Motor neuron (in vitro differentiated cells): ENCODE data around the gene RUNX1. TPM values are rescaled to one million over a fixed set of nuclear protein-coding genes. Genes with fewer than 3 reads are reported as not detected.

Experiments used
- ATAC-seq, 8 experiments: fragments of 200-7000 bp; cut with Tn5 transposase; replicated peaks in 6 of 8; 2 replicates each; pipeline ENCODE4 v1.8.0; 2021; ENCODE audit warnings: mild to moderate bottlenecking in 8 of 8, moderate library complexity in 8 of 8
- H3K27ac ChIP-seq, 2 donors: fragments of 250-450 bp; sonication (Bioruptor Pico); 2 replicates each; pipeline ENCODE4 v1.9.0; 2021; ENCODE audit warnings: antibody characterized with exemption in 2 of 2, mild to moderate bottlenecking in 2 of 2, moderate library complexity in 1 of 2
- H3K4me1 ChIP-seq, 2 donors: fragments of 250-450 bp; sonication (Bioruptor Pico); replicated peaks in 1 of 2; 2 replicates each; pipeline ENCODE4 v1.6.1; 2021; ENCODE audit warnings: antibody characterized with exemption in 2 of 2, mild to moderate bottlenecking in 2 of 2, moderate library complexity in 1 of 2
- H3K4me3 ChIP-seq, 5 donors: fragments of 250-450 bp; sonication (Bioruptor Pico); 2 replicates each; pipeline ENCODE4 v1.9.0; 2021; ENCODE audit warnings: antibody characterized with exemption in 5 of 5, mild to moderate bottlenecking in 5 of 5, moderate library complexity in 4 of 5
- WGBS, 10 experiments: fragments of 450-650 bp; shearing (Covaris generic); methylation state at CpG; one replicate each; pipeline ENCODE4 v1.0.0; 2022; 5-methylcytosine and 5-hydroxymethylcytosine counted together
- in situ Hi-C, 9 experiments: fragments of 400-800 bp; cut with MboI; loops; one replicate each; pipeline ENCODE4 v1.15.0; 2021; ENCODE audit warnings: low sequenced_read_pairs in 9 of 9, low pct_unique_long_range_greater_than_20kb in 2 of 9; ENCODE audit not compliant: unreplicated experiment in 9 of 9
- total RNA-seq, 8 experiments: library from RNA; unstranded; fragments of 300-600 nt; gene quantifications; 2 replicates each; pipeline versions ENCODE4 v1.2.3 to v1.2.4, GENCODE V29; 2022

Gene RUNX1
- total RNA-seq, 8 experiments from 2014 or later: 0.05 to 49.0 (median 3.6) TPM

GRCh38 chr21:34990842-34991241, 58.3 kb downstream of the RUNX1 start:
- Histone ChIP-seq H3K4me3 (no peak overlapping the region), H3K4me1 (peaks cover 0 to 8% of the 10 kb centered on the region in 2 donors), H3K27ac (no peak overlapping the region)
- 83 to 100% (median 93%) methylated on average over 1 to 5 of the region's 8 CpGs; no CpG with 5 or more reads in 1 of the 10 experiments for WGBS, 10 experiments
- ATAC-seq: no peak
- in situ Hi-C loops: no loop called here

- no peak overlapping the region for H3K27ac ChIP-seq
- 0 to 86% (median 57%) methylated on average over 1 to 4 of the region's 6 CpGs; no CpG with 5 or more reads in 1 of the 10 experiments for WGBS, 10 experiments
- ATAC-seq: no peak
- in situ Hi-C loops: no loop called here
- H3K4me1 ChIP-seq: peaks cover 0 to 8% of the 10 kb centered on the region in 2 donors
- H3K4me3 ChIP-seq: no peak overlapping the region
These were observed 59.6 kb downstream of the RUNX1 start for GRCh38 chr21:34989337-34990151.

GRCh38 chr21:34988625-34989024, 60.5 kb downstream of the RUNX1 start:
- WGBS, 10 experiments: 93 to 100% (median 100%) methylated on average over 1 to 2 of the region's 2 CpGs; no CpG with 5 or more reads in 7 of the 10 experiments
- in situ Hi-C loops: no loop called here
- H3K4me1 ChIP-seq: peaks cover 0 to 8% of the 10 kb centered on the region in 2 donors

DNA sequence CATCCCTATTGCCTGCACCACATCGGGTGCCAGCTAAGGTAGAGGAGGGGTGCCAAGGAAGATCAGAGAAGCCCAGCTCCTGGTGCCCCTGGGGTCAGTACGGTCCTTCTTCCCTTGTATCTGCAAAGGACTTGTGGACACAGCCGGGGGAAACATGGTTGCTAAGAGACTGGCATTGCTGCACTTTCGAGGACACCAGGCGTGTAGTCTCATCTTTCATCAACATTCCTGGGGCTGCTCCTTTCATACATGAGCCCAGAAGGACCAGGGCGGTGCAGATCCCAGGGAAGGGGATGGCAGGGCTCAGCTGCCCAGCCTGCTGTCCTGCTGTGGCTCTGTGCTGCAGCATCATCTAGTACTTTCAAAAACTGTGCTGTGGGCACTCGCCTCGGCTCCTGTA, 61.0 kb downstream of the RUNX1 start:
- no peak overlapping the region for H3K4me3 ChIP-seq
- WGBS, 10 experiments: 50 to 100% (median 94%) methylated on average over 1 to 4 of the region's 8 CpGs; no CpG with 5 or more reads in 3 of the 10 experiments
- peak in 2 of 8 experiments; percentile 22 to 78 for ATAC-seq
- H3K27ac ChIP-seq: no peak overlapping the region
- in situ Hi-C loops: no loop called here
- peaks cover 0 to 8% of the 10 kb centered on the region in 2 donors for H3K4me1 ChIP-seq

More at GRCh38 chr21:34988625-34989024, 60.5 kb downstream of the RUNX1 start:
- Histone ChIP-seq H3K4me3 (no peak overlapping the region), H3K27ac (no peak overlapping the region)
- ATAC-seq: no peak

DNA sequence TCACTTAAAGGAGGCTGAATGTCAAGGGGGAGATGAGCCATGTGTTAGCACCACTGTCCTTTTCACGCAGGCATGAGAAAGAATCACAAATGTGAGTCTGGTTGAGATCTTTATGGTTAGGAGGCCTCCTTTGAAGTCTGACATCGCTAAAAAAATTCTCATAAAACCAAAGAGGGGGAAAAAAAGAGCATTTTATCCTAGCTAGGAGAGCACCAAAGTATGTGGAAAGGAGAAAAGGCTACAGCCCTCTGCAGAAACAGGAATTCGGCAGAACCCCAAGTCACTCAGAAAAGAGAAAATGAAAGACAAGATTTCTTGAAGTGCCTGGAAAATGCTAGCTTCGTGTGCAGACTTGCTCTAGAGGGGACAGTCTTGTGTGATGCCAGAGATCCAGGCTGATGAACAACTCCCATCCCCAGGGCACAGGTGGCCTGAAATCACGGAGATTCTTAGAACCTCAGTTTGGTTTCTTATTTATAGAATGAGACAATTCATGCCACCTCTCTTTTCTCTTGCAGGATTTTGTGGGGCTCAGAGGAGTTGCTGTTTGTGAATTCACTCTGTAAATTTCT, 61.5 kb downstream of the RUNX1 start:
- no peak overlapping the region for H3K4me3 ChIP-seq
- WGBS, 10 experiments: 0 to 100% (median 68%) methylated on average over 1 to 5 of the region's 5 CpGs
- H3K4me1 ChIP-seq: peaks cover 0 to 8% of the 10 kb centered on the region in 2 donors
- in situ Hi-C loops: no loop called here
- ATAC-seq: no peak
- no peak overlapping the region for H3K27ac ChIP-seq

DNA sequence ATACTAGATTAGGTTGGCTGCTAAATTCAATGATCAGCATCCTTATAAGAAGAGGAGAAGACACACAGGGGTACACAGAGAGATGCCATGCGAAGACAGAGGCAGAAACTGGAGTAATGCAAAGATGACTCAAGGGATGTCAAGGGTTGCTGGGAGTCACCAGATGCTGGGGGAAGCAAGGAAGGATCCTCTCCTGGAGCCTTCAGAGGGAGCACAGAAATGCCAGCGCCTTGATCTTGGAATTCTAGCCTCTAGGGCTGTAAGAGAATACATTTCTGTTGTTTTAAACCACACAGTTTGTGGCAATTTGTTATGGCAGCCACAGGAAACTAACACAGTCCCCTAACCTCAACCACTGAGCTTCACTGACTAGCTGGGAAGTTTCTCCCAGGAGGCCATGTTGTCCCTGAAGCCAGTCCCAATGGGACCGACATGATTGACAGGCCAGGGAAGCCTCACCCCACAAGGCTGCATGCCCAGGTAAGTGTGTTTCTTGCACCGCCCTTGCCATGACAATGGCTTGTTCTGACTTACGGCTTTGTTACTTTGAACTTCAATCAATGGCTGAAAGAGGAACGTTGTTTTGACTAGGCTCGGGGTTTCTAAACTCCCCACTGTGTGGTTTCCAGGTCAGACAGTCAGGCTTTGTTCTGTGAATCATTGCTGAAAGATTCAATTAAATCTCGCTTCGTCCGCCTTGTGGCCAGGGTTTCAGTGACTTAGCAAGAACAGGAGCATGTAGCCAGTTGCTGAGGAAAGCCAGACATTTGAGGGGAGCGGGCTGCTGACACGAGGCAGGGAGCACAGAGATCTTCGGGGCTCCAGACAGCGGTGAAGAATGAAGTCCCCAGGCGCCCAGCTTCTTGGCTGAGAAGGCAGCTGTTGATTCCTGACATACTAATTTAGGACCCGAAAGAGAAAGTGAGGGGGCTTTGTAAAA, 62.3 kb downstream of the RUNX1 start:
- Histone ChIP-seq H3K4me3 (no peak overlapping the region), H3K4me1 (peaks cover 0 to 8% of the 10 kb centered on the region in 2 donors), H3K27ac (no peak overlapping the region)
- in situ Hi-C loops: no loop called here
- ATAC-seq: peak in 3 of 8 experiments; percentile 27 to 61 (median 32)
- 25 to 92% (median 50%) methylated on average over 1 to 14 of the region's 16 CpGs for WGBS, 10 experiments

GRCh38 chr21:34984356-34985058, 64.6 kb downstream of the RUNX1 start:
- Histone ChIP-seq H3K4me3 (no peak overlapping the region), H3K27ac (no peak overlapping the region), H3K4me1 (peaks cover 0 to 8% of the 10 kb centered on the region in 2 donors)
- ATAC-seq: no peak
- WGBS, 10 experiments: 57 to 100% (median 92%) methylated on average over 1 to 3 of the region's 3 CpGs; no CpG with 5 or more reads in 1 of the 10 experiments
- in situ Hi-C loops: no loop called here

- ATAC-seq: no peak
- in situ Hi-C loops: no loop called here
- Histone ChIP-seq H3K4me1 (peaks cover 0 to 8% of the 10 kb centered on the region in 2 donors), H3K27ac (no peak overlapping the region), H3K4me3 (no peak overlapping the region)
These were observed 65.4 kb downstream of the RUNX1 start for GRCh38 chr21:34983680-34984086.

DNA sequence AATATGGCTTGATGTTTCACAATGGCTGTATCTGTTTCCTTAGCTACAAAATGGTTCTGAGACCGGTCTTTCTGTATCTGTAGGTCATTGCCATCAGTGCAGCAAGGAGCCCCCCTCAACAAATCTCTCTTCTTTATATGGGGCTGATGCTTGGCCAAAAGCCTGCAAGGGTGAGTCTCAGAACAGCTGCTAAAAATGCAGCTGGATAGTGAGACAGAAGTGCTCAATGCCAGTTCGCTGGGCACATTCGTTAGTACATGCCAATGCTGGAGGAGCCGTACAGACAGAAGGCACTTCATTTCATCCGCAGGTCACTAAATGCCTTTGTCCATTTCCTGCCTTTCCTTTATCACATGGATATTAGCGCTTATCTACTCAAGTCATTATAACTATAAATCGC, 67.3 kb downstream of the RUNX1 start:
- Histone ChIP-seq H3K27ac (no peak overlapping the region), H3K4me1 (peaks cover 0 to 2% of the 10 kb centered on the region in 2 donors), H3K4me3 (no peak overlapping the region)
- WGBS, 10 experiments: 61 to 100% (median 95%) methylated on average over 1 to 7 of the region's 7 CpGs; no CpG with 5 or more reads in 1 of the 10 experiments
- in situ Hi-C loops: no loop called here
- ATAC-seq: no peak

DNA sequence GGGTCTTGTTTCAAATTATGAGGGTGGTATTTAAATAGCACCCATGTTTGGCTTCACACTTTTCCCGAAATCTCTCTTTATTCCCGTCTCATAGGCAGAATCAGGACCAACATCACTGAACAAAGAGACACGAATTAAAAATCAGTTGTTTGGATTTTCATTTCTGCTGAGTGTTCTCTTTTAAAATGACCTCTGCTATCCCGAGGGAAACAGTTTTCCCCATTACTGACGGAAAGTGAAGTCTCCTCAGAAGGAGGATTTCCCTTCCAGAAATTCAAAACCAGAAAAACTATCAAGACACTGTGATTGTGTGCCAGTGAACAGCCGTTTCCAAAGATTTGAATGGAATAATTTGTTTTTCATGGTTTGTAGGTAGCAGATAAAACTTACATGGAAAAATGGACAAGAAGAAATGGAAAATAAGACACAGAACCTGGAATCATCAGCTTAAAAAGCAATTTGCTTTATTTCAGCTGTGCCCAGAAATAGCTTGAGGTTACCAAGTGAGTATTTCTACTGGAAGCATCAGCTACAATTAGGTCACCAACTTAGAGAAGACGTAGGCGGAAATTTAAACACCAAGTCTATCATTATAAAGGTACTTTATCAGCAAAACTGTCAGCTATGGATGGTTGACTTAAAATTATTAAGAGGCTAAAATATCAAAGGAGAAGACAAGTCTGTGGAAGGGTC, 68.5 kb downstream of the RUNX1 start:
- no peak for ATAC-seq
- in situ Hi-C loops: no loop called here
- Histone ChIP-seq H3K4me3 (no peak overlapping the region), H3K27ac (no peak overlapping the region), H3K4me1 (no peaks in the 10 kb centered on the region)
- 27 to 96% (median 83%) methylated on average over 1 to 8 of the region's 8 CpGs for WGBS, 10 experiments

DNA sequence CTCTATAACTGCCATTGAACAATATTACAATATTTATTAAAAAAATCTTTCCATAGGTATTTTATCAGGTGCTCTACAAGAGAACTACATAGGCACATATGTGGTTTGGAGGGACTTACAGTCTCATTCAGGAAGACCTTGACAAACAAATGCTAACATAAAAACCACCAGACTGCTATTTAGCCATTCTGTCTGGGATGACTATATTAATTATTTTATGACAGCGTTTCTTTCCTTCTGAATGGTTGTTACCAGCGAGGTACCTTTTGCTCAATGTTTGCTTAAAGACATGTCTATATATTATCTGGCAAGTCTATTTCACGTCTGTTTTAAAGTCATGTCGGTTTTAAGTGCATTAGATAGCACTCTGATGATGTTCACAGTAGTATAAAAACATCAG, 69.7 kb downstream of the RUNX1 start:
- Histone ChIP-seq H3K4me3 (no peak overlapping the region), H3K27ac (no peak overlapping the region), H3K4me1 (no peaks in the 10 kb centered on the region)
- in situ Hi-C loops: no loop called here
- ATAC-seq: no peak
- 51 to 92% (median 76%) methylated on average over 3 to 4 of the region's 4 CpGs; no CpG with 5 or more reads in 2 of the 10 experiments for WGBS, 10 experiments

DNA sequence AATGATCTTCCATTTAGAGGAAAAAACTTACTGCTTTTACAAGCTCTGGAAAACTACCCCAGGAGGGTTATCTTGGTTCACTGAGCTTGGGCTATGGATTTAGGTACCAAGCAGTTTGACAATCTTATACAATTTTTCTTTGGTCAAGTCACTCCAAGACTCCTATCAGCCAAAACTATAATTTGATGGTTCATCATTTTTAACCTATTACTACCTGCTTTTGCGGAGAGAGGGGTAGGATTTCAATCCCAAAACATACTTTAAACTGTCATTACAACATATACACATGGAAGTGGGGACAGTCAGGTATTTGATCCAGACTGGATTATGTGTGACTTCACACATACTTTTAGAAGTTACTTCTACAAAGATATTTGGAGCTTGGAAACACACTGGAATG, 71.8 kb downstream of the RUNX1 start:
- in situ Hi-C loops: no loop called here
- H3K4me3 ChIP-seq: no peak overlapping the region
- no peak overlapping the region for H3K27ac ChIP-seq
- 80 to 91% (median 83%) methylated on average over 1 of the region's 1 CpG; no CpG with 5 or more reads in 5 of the 10 experiments for WGBS, 10 experiments
- H3K4me1 ChIP-seq: no peaks in the 10 kb centered on the region
- ATAC-seq: no peak
